PC-9 (cell line): ENCODE measurements around the gene NOXA1. TPM values are rescaled to one million over a fixed set of nuclear protein-coding genes. Genes with fewer than 3 reads are reported as not detected.

ENCODE experiments used
- BruUV-seq: library from RNA; stranded (reverse); fragments of 400-500 nt; replicated peaks from 2 replicates; lab custom pipeline; 2021; lab: Mats Ljungman, UMichigan
- CTCF ChIA-PET: fragments of 300-600 bp; sonication (Branson Sonifier 250); formaldehyde crosslinking; loops from one replicate; lab custom pipeline; 2022; ENCODE audit warnings: antibody characterized with exemption; lab: Charles Lee
- POLR2A ChIA-PET: fragments of 300-600 bp; sonication (Branson Sonifier 250); formaldehyde crosslinking; loops from one replicate; lab custom pipeline; 2022; ENCODE audit warnings: antibody characterized with exemption; ENCODE audit not compliant: unreplicated experiment; lab: Charles Lee
- DNase-seq, 2 experiments: peaks; one replicate each; pipeline versions ENCODE4 v3.0.0 to v3.0.0-alpha.2; 2015 to 2022; ENCODE audit warnings: mixed read lengths in 1 of 2
- H2AFZ ChIP-seq: fragments of 200-600 bp; sonication (generic); 2 replicates; pipeline ENCODE4 v1.8.1; 2017; ENCODE audit warnings: antibody characterized with exemption
- H3F3A ChIP-seq: fragments of 200-600 bp; sonication (generic); 2 replicates; pipeline ENCODE4 v1.8.1; 2017; ENCODE audit warnings: antibody characterized with exemption, mild to moderate bottlenecking, low read depth; ENCODE audit not compliant: insufficient read depth
- H3K27ac ChIP-seq: fragments of 200-600 bp; sonication (generic); 2 replicates; pipeline ENCODE4 v1.6.1; 2016; ENCODE audit warnings: mixed run types
- H3K27me3 ChIP-seq: fragments of 200-600 bp; sonication (generic); 2 replicates; pipeline ENCODE4 v1.6.1; 2016; ENCODE audit warnings: low read depth, mixed run types; ENCODE audit not compliant: insufficient read depth
- H3K36me3 ChIP-seq: fragments of 200-600 bp; sonication (generic); 2 replicates; pipeline ENCODE4 v1.6.1; 2016; ENCODE audit warnings: low read depth, mixed run types
- H3K4me1 ChIP-seq: fragments of 200-600 bp; sonication (generic); replicated peaks from 2 replicates; pipeline ENCODE4 v1.6.1; 2016; ENCODE audit warnings: mixed run types; ENCODE audit not compliant: insufficient read depth
- H3K4me2 ChIP-seq: fragments of 200-600 bp; sonication (generic); 2 replicates; pipeline ENCODE4 v1.6.1; 2017; ENCODE audit warnings: mixed run types
- H3K4me3 ChIP-seq: fragments of 200-600 bp; sonication (generic); 2 replicates; pipeline ENCODE4 v1.6.1; 2016; ENCODE audit warnings: mixed run types
- H3K79me2 ChIP-seq: fragments of 200-600 bp; sonication (generic); 2 replicates; pipeline ENCODE4 v1.6.1; 2017; ENCODE audit warnings: low read depth, mixed run types
- H3K9me2 ChIP-seq: fragments of 200-600 bp; sonication (generic); 2 replicates; pipeline ENCODE4 v1.8.1; 2017; ENCODE audit warnings: mild to moderate bottlenecking; ENCODE audit not compliant: insufficient read depth
- H3K9me3 ChIP-seq: fragments of 200-600 bp; sonication (generic); 2 replicates; pipeline ENCODE4 v1.8.1; 2016; ENCODE audit warnings: low read depth; ENCODE audit not compliant: insufficient read depth
- H4K20me1 ChIP-seq: fragments of 200-600 bp; sonication (generic); 2 replicates; pipeline ENCODE4 v1.8.1; 2017; ENCODE audit not compliant: insufficient read depth
- CTCF ChIP-seq: fragments of 200-600 bp; sonication (generic); conservative IDR thresholded peaks from 2 replicates; pipeline ENCODE4 v1.6.1; 2017; ENCODE audit warnings: mixed run types, antibody characterized with exemption, mild to moderate bottlenecking, moderate library complexity
- EZH2 ChIP-seq: fragments of 200-600 bp; sonication (generic); IDR thresholded peaks from 2 replicates; pipeline ENCODE4 v1.8.0; 2017; ENCODE audit warnings: antibody characterized with exemption, low read depth
- intact Hi-C: fragments of 100-400 bp; cut with micrococcal nuclease; formaldehyde crosslinking; loops from one replicate; pipeline ENCODE4 v1.10.0; 2022; ENCODE audit not compliant: unreplicated experiment
- total RNA-seq: library from RNA; stranded (reverse); gene quantifications from 2 replicates; pipeline ENCODE4 v1.2.3, GENCODE V29; 2021

Gene NOXA1
- total RNA-seq, 1 experiment from 2014 or later: 10.5 TPM

- POLR2A ChIA-PET: interaction anchor here (0.6 kb wide), 1 partner anchor 13 kb away, joined by 5 read pairs; no protein-coding TSS in a partner anchor
- Histone ChIP-seq H3K9me2 (no peaks in the 10 kb centered on the region), H4K20me1 (no peaks in the 10 kb centered on the region), H3K79me2 (0 out of 2 replicates have a peak, but pooled peaks cover 6% of the 10 kb centered on the region), H3F3A (peaks cover 19% of the 10 kb centered on the region), H3K9me3 (no peaks in the 10 kb centered on the region), H3K4me1 (peaks cover 9% of the 10 kb centered on the region), H3K4me2 (no peak overlapping the region), H3K27ac (no peak overlapping the region), H2AFZ (no peak overlapping the region), H3K36me3 (no peaks in the 10 kb centered on the region), H3K27me3 (no peaks in the 10 kb centered on the region), H3K4me3 (no peak overlapping the region)
- DNase-seq: no peak
- intact Hi-C loops: no loop called here
- BruUV-seq: no TSS peak
- CTCF ChIA-PET: interaction anchor here (0.6 kb wide), 1 partner anchor 106 kb away, joined by 5 read pairs; no protein-coding TSS in a partner anchor
- TF ChIP-seq CTCF (no peak), EZH2 (no peak)
Measured at GRCh38 chr9:137428311-137428630, 5.1 kb downstream of the NOXA1 start.

GRCh38 chr9:137428841-137429545 lies 5.8 kb downstream of the NOXA1 start:
- CTCF ChIA-PET: interaction anchor here (0.6 kb wide), 1 partner anchor 106 kb away, joined by 5 read pairs; no protein-coding TSS in a partner anchor
- no peak for DNase-seq
- Histone ChIP-seq H2AFZ (no peak overlapping the region), H3K9me2 (no peaks in the 10 kb centered on the region), H3K27ac (no peak overlapping the region), H4K20me1 (no peaks in the 10 kb centered on the region), H3K36me3 (no peaks in the 10 kb centered on the region), H3K4me1 (peaks cover 9% of the 10 kb centered on the region), H3F3A (peaks cover 18% of the 10 kb centered on the region), H3K79me2 (0 out of 2 replicates have a peak, but pooled peaks cover 5% of the 10 kb centered on the region), H3K9me3 (no peaks in the 10 kb centered on the region), H3K4me2 (no peak overlapping the region), H3K27me3 (no peaks in the 10 kb centered on the region), H3K4me3 (no peak overlapping the region)
- intact Hi-C loops: no loop called here
- POLR2A ChIA-PET: interaction anchor here (0.6 kb wide), 2 partner anchors 13 kb away, joined by 5 to 9 read pairs; no protein-coding TSS in a partner anchor
- TF ChIP-seq EZH2 (no peak), CTCF (no peak)
- BruUV-seq: no TSS peak

GRCh38 chr9:137429546-137429890 lies 6.3 kb downstream of the NOXA1 start:
- no peak overlapping the region for H2AFZ ChIP-seq
- POLR2A ChIA-PET: interaction anchor here (0.6 kb wide), 1 partner anchor 12 kb away, joined by 9 read pairs; no protein-coding TSS in a partner anchor
- TF ChIP-seq EZH2 (no peak), CTCF (no peak)
- no peak for DNase-seq
- H3K4me1 ChIP-seq: peaks cover 4% of the 10 kb centered on the region; the same call in 1 of the 2 replicates
- BruUV-seq: no TSS peak
- no peaks in the 10 kb centered on the region for H3K79me2 ChIP-seq
- no peak overlapping the region for H3K27ac ChIP-seq
- H3F3A ChIP-seq: peaks cover 13% of the 10 kb centered on the region
- CTCF ChIA-PET: no interaction called here
- no peaks in the 10 kb centered on the region for H4K20me1 ChIP-seq
- no peak overlapping the region for H3K4me2 ChIP-seq
- no peaks in the 10 kb centered on the region for H3K9me3 ChIP-seq
- H3K36me3 ChIP-seq: no peaks in the 10 kb centered on the region
- no peaks in the 10 kb centered on the region for H3K27me3 ChIP-seq
- no peak overlapping the region for H3K4me3 ChIP-seq
- H3K9me2 ChIP-seq: no peaks in the 10 kb centered on the region
- intact Hi-C loops: no loop called here
